T-cell (primary cell): Measurements from ENCODE around the gene RASSF4. TPM values are rescaled to one million over a fixed set of nuclear protein-coding genes. Genes with fewer than 3 reads are reported as not detected.

Source experiments
- ATAC-seq, 4 experiments: fragments of 200-7000 bp in 3 of 4; fragments of 150-1000 bp in 1 of 4; cut with Tn5 transposase; replicated peaks in 1 of 4; 1 replicate in 3 of 4; 2 replicates in 1 of 4; pipeline ENCODE4 v1.10.0; 2021; ENCODE audit warnings: moderate library complexity in 3 of 4, mild to moderate bottlenecking in 2 of 4, moderate number of reproducible peaks in 1 of 4
- CTCF ChIA-PET, 2 donors: fragments of 300-600 bp; sonication (Branson Sonifier 250); formaldehyde crosslinking; loops; one replicate each; lab custom pipeline; 2022; ENCODE audit warnings: antibody characterized with exemption in 2 of 2; lab: Charles Lee
- POLR2A ChIA-PET, 2 donors: fragments of 300-600 bp; sonication (Branson Sonifier 250); formaldehyde crosslinking; loops; one replicate each; lab custom pipeline; 2022; ENCODE audit warnings: antibody characterized with exemption in 2 of 2; lab: Charles Lee
- DNase-seq, 35 experiments: peaks; one replicate each; pipeline versions ENCODE4 v3.0.0 to v3.0.0-alpha.2; 2013 to 2023
- H3K27ac ChIP-seq: one replicate; pipeline ENCODE4 v1.5.1; 2013; ENCODE audit warnings: low read length
- H3K27me3 ChIP-seq, 2 experiments: replicated peaks in 1 of 2; 1 replicate in 1 of 2; 2 replicates in 1 of 2; pipeline versions ENCODE4 v1.6.1 to v1.7.0; 2013; ENCODE audit warnings: low read length in 1 of 2, mixed read lengths in 1 of 2; ENCODE audit not compliant: control insufficient read depth in 2 of 2, insufficient read depth in 2 of 2; ENCODE audit errors: extremely low read depth in 1 of 2
- H3K36me3 ChIP-seq, 2 donors: 1 replicate in 1 of 2; 2 replicates in 1 of 2; pipeline versions ENCODE4 v1.6.1 to v1.7.0; 2013; ENCODE audit warnings: low read length in 1 of 2; ENCODE audit not compliant: control insufficient read depth in 2 of 2, insufficient read depth in 1 of 2; ENCODE audit errors: extremely low read depth in 1 of 2
- H3K4me1 ChIP-seq, 2 experiments: 1 replicate in 1 of 2; 2 replicates in 1 of 2; pipeline versions ENCODE4 v1.6.1 to v1.7.0; 2013; ENCODE audit warnings: low read length in 2 of 2, mixed read lengths in 1 of 2; ENCODE audit not compliant: insufficient read depth in 2 of 2, control insufficient read depth in 1 of 2; ENCODE audit errors: extremely low read depth in 1 of 2
- H3K4me3 ChIP-seq, 2 donors: 1 replicate in 1 of 2; 2 replicates in 1 of 2; pipeline versions ENCODE4 v1.5.1 to v1.7.0; 2013; ENCODE audit warnings: mild to moderate bottlenecking in 2 of 2, low read length in 1 of 2, moderate library complexity in 1 of 2; ENCODE audit not compliant: control insufficient read depth in 1 of 2; ENCODE audit errors: extremely low read depth in 1 of 2
- H3K9me3 ChIP-seq: 2 replicates; pipeline ENCODE4 v1.7.0; 2013
- H3K27ac Mint-ChIP-seq, 2 donors: one replicate each; pipeline ENCODE4 v1.8.0; 2020 to 2021; ENCODE audit warnings: mild to moderate bottlenecking in 2 of 2, mixed read lengths in 2 of 2
- H3K27me3 Mint-ChIP-seq, 2 donors: one replicate each; pipeline ENCODE4 v1.8.0; 2021 to 2022; ENCODE audit warnings: mixed read lengths in 2 of 2
- H3K36me3 Mint-ChIP-seq: one replicate; pipeline ENCODE4 v1.8.0; 2021; ENCODE audit warnings: mixed read lengths
- H3K4me1 Mint-ChIP-seq, 3 donors: one replicate each; pipeline ENCODE4 v1.8.0; 2020 to 2022; ENCODE audit warnings: mixed read lengths in 3 of 3, mild to moderate bottlenecking in 1 of 3
- H3K4me3 Mint-ChIP-seq, 3 donors: one replicate each; pipeline ENCODE4 v1.8.0; 2020 to 2022; ENCODE audit warnings: mild to moderate bottlenecking in 3 of 3, mixed read lengths in 3 of 3, moderate library complexity in 3 of 3
- H3K9me3 Mint-ChIP-seq, 3 donors: one replicate each; pipeline ENCODE4 v1.8.0; 2020 to 2022; ENCODE audit warnings: mixed read lengths in 3 of 3
- WGBS: methylation state at CpG from one replicate; pipeline ENCODE4 v1.1.5; 2013; ENCODE audit warnings: missing lambda C conversion rate; ENCODE audit not compliant: insufficient coverage; 5-methylcytosine and 5-hydroxymethylcytosine counted together
- total RNA-seq, 35 experiments: library from RNA in 6 of 35; stranded (reverse) in 6 of 35; fragments of 120-200 nt in 1 of 35; gene quantifications; one replicate each; pipeline versions ENCODE4 v1.2.1 to v1.2.4 and lab custom pipeline; 2013 to 2026

The RASSF4 gene
- total RNA-seq, 5 donors from 2014 or later (not counting 1 experiment from before 2014, with no cell fraction given): 0.55 to 2.8 (median 1.7) TPM

- no peaks in the 10 kb centered on the region for H3K36me3 ChIP-seq
- no peak overlapping the region for H3K27ac ChIP-seq
- WGBS: 74% methylated on average over 2 of the region's 12 CpGs
- ATAC-seq: peak; percentile 52 to 79 (median 72)
- Mint-ChIP-seq H3K27ac (peak overlapping the region; percentile 44 to 88), H3K4me3 (peak overlapping the region in 2 of 3 donors; percentile 39 to 73), H3K36me3 (no peaks in the 10 kb centered on the region), H3K9me3 (peaks cover 0 to 4% (median 0%) of the 10 kb centered on the region in 3 donors), H3K27me3 (peaks cover 0 to 9% of the 10 kb centered on the region in 2 donors), H3K4me1 (peaks cover 13 to 15% (median 15%) of the 10 kb centered on the region in 3 donors)
- DNase-seq: peak in 29 of 35 experiments; percentile 6 to 68 (median 39)
- peaks cover 0 to 20% of the 10 kb centered on the region in 2 experiments for H3K27me3 ChIP-seq
- ChIA-PET POLR2A (no interaction called here), CTCF (interaction anchor here in 1 of 2 donors (0.7 kb wide), 1 partner anchor 61 kb away, joined by 3 read pairs; no protein-coding TSS in a partner anchor)
- H3K9me3 ChIP-seq: no peaks in the 10 kb centered on the region
- H3K4me1 ChIP-seq: peaks cover 10 to 14% of the 10 kb centered on the region in 2 experiments
- peak overlapping the region in 1 of 2 donors; percentile 29 for H3K4me3 ChIP-seq
Observed at GRCh38 chr10:44913350-44914081, 46.1 kb upstream of the RASSF4 start.

DNA sequence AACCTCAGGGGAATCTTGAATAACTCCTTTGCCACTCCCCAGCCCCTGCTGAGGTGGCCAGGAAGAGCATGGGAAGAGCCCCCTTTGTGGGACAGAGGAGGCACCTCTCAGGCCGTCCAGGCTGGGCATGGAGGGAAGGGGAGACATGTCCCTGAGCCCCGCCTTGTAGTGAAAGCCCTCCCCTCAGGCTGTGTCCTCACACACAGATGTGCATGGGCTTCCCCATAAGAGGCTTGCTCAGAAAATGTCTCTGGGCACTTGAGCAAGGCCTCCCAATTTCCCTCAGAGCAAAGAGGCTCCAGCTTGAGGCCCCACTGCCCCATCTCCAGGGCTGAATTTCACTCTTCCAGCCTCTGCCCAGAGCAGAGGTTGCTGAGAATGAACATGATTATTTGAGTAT lies 44.7 kb upstream of the RASSF4 start:
- Mint-ChIP-seq H3K27ac (no peak overlapping the region), H3K36me3 (no peaks in the 10 kb centered on the region), H3K27me3 (peaks cover 0 to 1% of the 10 kb centered on the region in 2 donors), H3K4me3 (no peak overlapping the region), H3K9me3 (peaks cover 0 to 4% (median 0%) of the 10 kb centered on the region in 3 donors), H3K4me1 (peaks cover 13 to 15% (median 15%) of the 10 kb centered on the region in 3 donors)
- ATAC-seq: no peak
- POLR2A ChIA-PET: no interaction called here
- peaks cover 10 to 14% of the 10 kb centered on the region in 2 experiments for H3K4me1 ChIP-seq
- H3K36me3 ChIP-seq: no peaks in the 10 kb centered on the region
- DNase-seq: no peak
- peaks cover 0 to 14% of the 10 kb centered on the region in 2 experiments for H3K27me3 ChIP-seq
- H3K9me3 ChIP-seq: no peaks in the 10 kb centered on the region
- no CpG with 5 or more reads among the region's 2 CpGs for WGBS
- H3K27ac ChIP-seq: no peak overlapping the region
- CTCF ChIA-PET: no interaction called here
- no peak overlapping the region for H3K4me3 ChIP-seq

DNA sequence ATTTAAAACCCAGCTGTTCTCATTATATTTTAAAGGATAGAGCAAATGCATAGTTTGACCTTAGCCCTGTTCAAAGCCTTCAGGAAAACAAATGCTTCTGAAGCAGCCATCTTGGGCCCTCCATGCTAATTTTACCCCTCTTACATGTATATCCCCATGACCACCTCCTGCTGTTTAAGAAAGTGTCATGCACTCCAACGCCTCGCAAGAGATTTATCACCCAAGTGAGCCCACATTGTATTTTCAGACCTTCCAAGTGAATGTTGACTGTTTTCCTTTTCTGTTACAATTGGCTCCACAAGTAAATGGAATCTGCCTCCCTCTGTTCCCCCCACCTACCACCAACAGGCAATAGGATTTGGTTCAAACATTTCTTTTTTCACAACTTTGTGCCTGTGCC lies 43.2 kb upstream of the RASSF4 start:
- no peak for ATAC-seq
- WGBS: 94% methylated on average over 2 of the region's 2 CpGs
- Histone ChIP-seq H3K4me3 (no peak overlapping the region), H3K27ac (no peak overlapping the region), H3K36me3 (no peaks in the 10 kb centered on the region), H3K9me3 (no peaks in the 10 kb centered on the region), H3K27me3 (peaks cover 0 to 13% of the 10 kb centered on the region in 2 experiments), H3K4me1 (peaks cover 10 to 14% of the 10 kb centered on the region in 2 experiments)
- no peak for DNase-seq
- H3K36me3 Mint-ChIP-seq: no peaks in the 10 kb centered on the region
- POLR2A ChIA-PET: no interaction called here
- H3K4me1 Mint-ChIP-seq: peaks cover 13 to 15% (median 15%) of the 10 kb centered on the region in 3 donors
- no peak overlapping the region for H3K4me3 Mint-ChIP-seq
- H3K27me3 Mint-ChIP-seq: peaks cover 0 to 1% of the 10 kb centered on the region in 2 donors
- H3K9me3 Mint-ChIP-seq: peaks cover 0 to 4% (median 0%) of the 10 kb centered on the region in 3 donors
- no peak overlapping the region for H3K27ac Mint-ChIP-seq
- CTCF ChIA-PET: no interaction called here

GRCh38 chr10:44917848-44918247 lies 41.8 kb upstream of the RASSF4 start:
- DNase-seq: no peak
- no peak for ATAC-seq
- Histone ChIP-seq H3K27me3 (peaks cover 0 to 4% of the 10 kb centered on the region in 2 experiments), H3K9me3 (no peaks in the 10 kb centered on the region), H3K4me1 (peaks cover 10 to 12% of the 10 kb centered on the region in 2 experiments), H3K4me3 (no peak overlapping the region), H3K27ac (no peak overlapping the region), H3K36me3 (no peaks in the 10 kb centered on the region)
- POLR2A ChIA-PET: no interaction called here
- peaks cover 0 to 1% of the 10 kb centered on the region in 2 donors for H3K27me3 Mint-ChIP-seq
- H3K36me3 Mint-ChIP-seq: no peaks in the 10 kb centered on the region
- 80% methylated on average over 1 of the region's 3 CpGs for WGBS
- peaks cover 11 to 15% (median 14%) of the 10 kb centered on the region in 3 donors for H3K4me1 Mint-ChIP-seq
- CTCF ChIA-PET: no interaction called here
- H3K4me3 Mint-ChIP-seq: no peak overlapping the region
- peaks cover 0 to 4% (median 0%) of the 10 kb centered on the region in 3 donors for H3K9me3 Mint-ChIP-seq
- H3K27ac Mint-ChIP-seq: no peak overlapping the region

DNA sequence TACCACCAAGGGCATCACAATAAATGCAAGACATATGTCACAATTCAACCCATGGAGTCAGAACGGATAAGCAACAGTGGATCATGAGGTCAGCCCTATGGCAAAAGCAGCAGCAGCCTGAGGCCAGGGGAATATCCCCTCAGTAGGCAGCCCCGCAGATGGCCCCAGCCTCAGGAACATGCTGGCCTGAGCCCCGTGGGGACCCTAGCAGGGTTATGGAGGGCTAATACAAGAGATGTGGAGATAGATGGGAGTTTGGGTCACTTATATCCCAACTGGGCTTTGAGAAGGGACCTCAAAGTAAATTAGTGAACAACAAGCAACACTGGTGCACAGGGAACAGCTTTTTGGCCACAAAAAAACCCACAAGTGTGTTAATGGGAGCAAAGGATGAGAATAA lies 39.4 kb upstream of the RASSF4 start:
- no peak overlapping the region for H3K4me3 Mint-ChIP-seq
- no peaks in the 10 kb centered on the region for H3K4me1 Mint-ChIP-seq
- no peak for DNase-seq
- no peak overlapping the region for H3K27ac Mint-ChIP-seq
- no peak for ATAC-seq
- WGBS: 63% methylated on average over 2 of the region's 3 CpGs
- Histone ChIP-seq H3K9me3 (no peaks in the 10 kb centered on the region), H3K4me3 (no peak overlapping the region), H3K4me1 (no peaks in the 10 kb centered on the region), H3K27me3 (peaks cover 0 to 14% of the 10 kb centered on the region in 2 experiments), H3K27ac (no peak overlapping the region), H3K36me3 (no peaks in the 10 kb centered on the region)
- H3K9me3 Mint-ChIP-seq: peaks cover 0 to 4% (median 0%) of the 10 kb centered on the region in 3 donors
- ChIA-PET POLR2A (no interaction called here), CTCF (no interaction called here)
- peaks cover 0 to 1% of the 10 kb centered on the region in 2 donors for H3K27me3 Mint-ChIP-seq
- no peaks in the 10 kb centered on the region for H3K36me3 Mint-ChIP-seq

DNA sequence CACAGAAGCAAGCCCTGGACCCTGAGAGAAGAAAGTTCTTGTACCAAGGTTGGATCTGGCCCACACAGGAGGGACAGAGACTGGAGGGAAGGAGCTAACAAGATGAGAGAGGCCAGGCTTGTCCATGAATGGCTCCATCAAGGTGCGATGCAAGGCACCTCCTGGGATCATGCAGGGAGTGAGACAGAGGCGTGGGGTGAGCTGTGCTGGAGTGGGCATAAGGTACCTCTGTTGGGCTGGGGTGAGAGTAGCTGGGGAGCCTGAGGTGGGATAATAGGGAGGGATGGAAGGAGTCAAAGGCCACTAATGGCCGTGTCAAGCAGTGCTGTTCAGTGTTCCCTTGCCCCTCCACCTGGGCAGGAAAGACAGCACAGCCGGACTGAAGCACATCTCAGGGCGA lies 38.5 kb upstream of the RASSF4 start:
- DNase-seq (no peak), ATAC-seq (no peak)
- Mint-ChIP-seq H3K4me1 (no peaks in the 10 kb centered on the region), H3K27me3 (peaks cover 0 to 1% of the 10 kb centered on the region in 2 donors), H3K36me3 (no peaks in the 10 kb centered on the region), H3K9me3 (peaks cover 0 to 4% (median 0%) of the 10 kb centered on the region in 3 donors), H3K27ac (no peak overlapping the region), H3K4me3 (no peak overlapping the region)
- ChIA-PET POLR2A (interaction anchor here in 1 of 2 donors (0.6 kb wide), 1 partner anchor 1175 kb away, joined by 6 read pairs; no protein-coding TSS in a partner anchor), CTCF (no interaction called here)
- Histone ChIP-seq H3K27ac (no peak overlapping the region), H3K36me3 (no peaks in the 10 kb centered on the region), H3K4me1 (no peaks in the 10 kb centered on the region), H3K9me3 (no peaks in the 10 kb centered on the region), H3K4me3 (no peak overlapping the region), H3K27me3 (peaks cover 0 to 14% of the 10 kb centered on the region in 2 experiments)
- 87% methylated on average over 5 of the region's 5 CpGs for WGBS
